Trophoblast cell (in vitro differentiated cells and primary cell): ENCODE measurements around the gene RBCK1.
"Not testable (repeated sequence)": the region's sequence is repeated elsewhere in the genome, so short reads cannot be mapped to it uniquely, and the experiment has no call there.

Experiments used
- DNase-seq, 2 donors: peaks; one replicate each; pipeline ENCODE4 v3.0.0-alpha.2; 2016
- H2AFZ ChIP-seq: 2 replicates; pipeline ENCODE4 v1.6.1; 2013; ENCODE audit warnings: low read length, moderate library complexity, mild to moderate bottlenecking; ENCODE audit not compliant: insufficient read depth, poor library complexity
- H2AK5ac ChIP-seq: 2 replicates; pipeline ENCODE4 v1.6.1; 2013; ENCODE audit warnings: mild to moderate bottlenecking, low read length
- H2BK120ac ChIP-seq: 2 replicates; pipeline ENCODE4 v1.6.1; 2013; ENCODE audit warnings: low read length, mild to moderate bottlenecking, moderate library complexity; ENCODE audit not compliant: insufficient read depth, poor library complexity
- H2BK12ac ChIP-seq: 2 replicates; pipeline ENCODE4 v1.6.1; 2013; ENCODE audit warnings: mild to moderate bottlenecking, low read length, moderate library complexity
- H2BK5ac ChIP-seq: 2 replicates; pipeline ENCODE4 v1.6.1; 2013; ENCODE audit warnings: low read length, low read depth, moderate library complexity, mild to moderate bottlenecking; ENCODE audit not compliant: poor library complexity
- H3K14ac ChIP-seq: 2 replicates; pipeline ENCODE4 v1.6.1; 2013; ENCODE audit warnings: mild to moderate bottlenecking, low read length
- H3K18ac ChIP-seq: 2 replicates; pipeline ENCODE4 v1.6.1; 2013; ENCODE audit warnings: mild to moderate bottlenecking, low read length
- H3K23ac ChIP-seq: 2 replicates; pipeline ENCODE4 v1.6.1; 2013; ENCODE audit warnings: low read length
- H3K27ac ChIP-seq: 2 replicates; pipeline ENCODE4 v1.5.1; 2013; ENCODE audit warnings: low read depth, mild to moderate bottlenecking, inconsistent platforms, low read length, moderate library complexity
- H3K27me3 ChIP-seq: 2 replicates; pipeline ENCODE4 v1.6.1; 2013; ENCODE audit warnings: inconsistent platforms, mild to moderate bottlenecking, low read length, moderate library complexity; ENCODE audit not compliant: insufficient read depth
- H3K36me3 ChIP-seq, 2 experiments: 1 replicate in 1 of 2; 2 replicates in 1 of 2; pipeline ENCODE4 v1.6.1; 2013; ENCODE audit warnings: low read length in 2 of 2, mild to moderate bottlenecking in 2 of 2, moderate library complexity in 1 of 2; ENCODE audit not compliant: insufficient read depth in 2 of 2, control insufficient read depth in 1 of 2
- H3K4ac ChIP-seq: 2 replicates; pipeline ENCODE4 v1.6.1; 2013; ENCODE audit warnings: low read depth, mild to moderate bottlenecking, low read length, moderate library complexity
- H3K4me1 ChIP-seq, 2 experiments: 1 replicate in 1 of 2; 2 replicates in 1 of 2; pipeline ENCODE4 v1.6.1; 2013; ENCODE audit warnings: low read length in 2 of 2, mild to moderate bottlenecking in 2 of 2, moderate library complexity in 1 of 2; ENCODE audit not compliant: insufficient read depth in 2 of 2, control insufficient read depth in 1 of 2
- H3K4me2 ChIP-seq: 2 replicates; pipeline ENCODE4 v1.6.1; 2013; ENCODE audit warnings: inconsistent platforms, mild to moderate bottlenecking, low read length, moderate library complexity
- H3K4me3 ChIP-seq: 2 replicates; pipeline ENCODE4 v1.5.1; 2013; ENCODE audit warnings: mild to moderate bottlenecking, low read depth, low read length, inconsistent platforms
- H3K79me1 ChIP-seq: one replicate; pipeline ENCODE4 v1.6.1; 2013; ENCODE audit warnings: low read length
- H3K79me2 ChIP-seq: 2 replicates; pipeline ENCODE4 v1.6.1; 2013; ENCODE audit warnings: low read length, mild to moderate bottlenecking; ENCODE audit not compliant: control insufficient read depth, insufficient read depth, poor library complexity
- H3K9ac ChIP-seq: 2 replicates; pipeline ENCODE4 v1.6.1; 2013; ENCODE audit warnings: mild to moderate bottlenecking, low read length
- H3K9me3 ChIP-seq: 2 replicates; pipeline ENCODE4 v1.6.1; 2013; ENCODE audit warnings: low read depth, mild to moderate bottlenecking, control low read depth, inconsistent platforms, low read length; ENCODE audit not compliant: insufficient read depth
- H4K12ac ChIP-seq: 2 replicates; pipeline ENCODE4 v1.6.1; 2013; ENCODE audit warnings: low read depth, mild to moderate bottlenecking, low read length, moderate library complexity
- H4K8ac ChIP-seq: 2 replicates; pipeline ENCODE4 v1.6.1; 2013; ENCODE audit warnings: low read depth, mild to moderate bottlenecking, low read length, moderate library complexity
- H4K91ac ChIP-seq: one replicate; pipeline ENCODE4 v1.6.1; 2013; ENCODE audit warnings: low read depth, mild to moderate bottlenecking, low read length, moderate library complexity
- WGBS: extraction: QIAGEN DNeasy Blood & Tissue Kit; methylation state at CpG from one replicate; pipeline ENCODE4 v1.1.7; 2013; ENCODE audit warnings: missing lambda C conversion rate; ENCODE audit not compliant: insufficient read length, insufficient coverage; ENCODE audit errors: extremely low coverage; 5-methylcytosine and 5-hydroxymethylcytosine counted together

The RBCK1 gene

GRCh38 chr20:393296-393695 is 14.8 kb upstream of the RBCK1 start:
- WGBS, result no CpG with 5 or more reads among the region's 2 CpGs
- not testable (repeated sequence) for H2AK5ac ChIP-seq, H3K27ac ChIP-seq, H2AFZ ChIP-seq, H4K8ac ChIP-seq, H4K91ac ChIP-seq, H3K4me1 ChIP-seq, H4K12ac ChIP-seq, H3K4me3 ChIP-seq, H3K4ac ChIP-seq, H3K14ac ChIP-seq, DNase-seq, H3K79me2 ChIP-seq, H3K9me3 ChIP-seq, H3K18ac ChIP-seq, H3K27me3 ChIP-seq, H3K9ac ChIP-seq, H3K79me1 ChIP-seq, H3K4me2 ChIP-seq, H2BK5ac ChIP-seq, H2BK12ac ChIP-seq, H2BK120ac ChIP-seq, H3K23ac ChIP-seq
- peaks cover 39 to 49% of the 10 kb centered on the region in 2 experiments for H3K36me3 ChIP-seq

GRCh38 chr20:396252-396618 is 11.9 kb upstream of the RBCK1 start:
- Histone ChIP-seq H3K23ac (no peak overlapping the region), H3K79me1 (no peaks in the 10 kb centered on the region), H2BK12ac (no peak overlapping the region), H3K4me2 (no peak overlapping the region), H3K4ac (no peak overlapping the region), H2AK5ac (no peak overlapping the region), H3K36me3 (peaks cover 22 to 28% of the 10 kb centered on the region in 2 experiments), H3K9ac (no peak overlapping the region), H2BK120ac (no peak overlapping the region), H3K9me3 (no peaks in the 10 kb centered on the region), H3K4me3 (no peak overlapping the region), H3K27me3 (no peaks in the 10 kb centered on the region), H4K12ac (no peak overlapping the region), H3K4me1 (no peaks in the 10 kb centered on the region), H2BK5ac (no peak overlapping the region), H3K27ac (no peak overlapping the region), H3K79me2 (no peaks in the 10 kb centered on the region), H3K18ac (no peak overlapping the region), H2AFZ (no peak overlapping the region), H3K14ac (no peak overlapping the region), H4K91ac (no peak overlapping the region), H4K8ac (no peak overlapping the region)
- DNase-seq, result no peak
- WGBS, result no CpG with 5 or more reads among the region's 24 CpGs

GRCh38 chr20:396619-397431 is 11.3 kb upstream of the RBCK1 start:
- no peak overlapping the region for H3K14ac ChIP-seq
- no peak overlapping the region for H3K18ac ChIP-seq
- H3K4ac ChIP-seq, result no peak overlapping the region
- H3K27me3 ChIP-seq, result no peaks in the 10 kb centered on the region
- H3K27ac ChIP-seq, result no peak overlapping the region
- no peak overlapping the region for H3K4me3 ChIP-seq
- H4K8ac ChIP-seq, result no peak overlapping the region
- no peak overlapping the region for H2BK120ac ChIP-seq
- H3K79me2 ChIP-seq, result no peaks in the 10 kb centered on the region
- no CpG with 5 or more reads among the region's 4 CpGs for WGBS
- no peak overlapping the region for H3K23ac ChIP-seq
- no peak overlapping the region for H4K12ac ChIP-seq
- no peak for DNase-seq
- H2BK5ac ChIP-seq, result no peak overlapping the region
- no peak overlapping the region for H2AK5ac ChIP-seq
- H4K91ac ChIP-seq, result no peak overlapping the region
- H3K9me3 ChIP-seq, result no peaks in the 10 kb centered on the region
- no peak overlapping the region for H3K4me2 ChIP-seq
- no peak overlapping the region for H2AFZ ChIP-seq
- no peak overlapping the region for H3K9ac ChIP-seq
- H2BK12ac ChIP-seq, result no peak overlapping the region
- no peaks in the 10 kb centered on the region for H3K79me1 ChIP-seq
- peaks cover 19 to 25% of the 10 kb centered on the region in 2 experiments for H3K36me3 ChIP-seq
- H3K4me1 ChIP-seq, result no peaks in the 10 kb centered on the region

GRCh38 chr20:397432-398237 is 10.5 kb upstream of the RBCK1 start:
- Histone ChIP-seq H4K8ac (no peak overlapping the region), H3K36me3 (peaks cover 17 to 22% of the 10 kb centered on the region in 2 experiments), H3K4me2 (no peak overlapping the region), H3K23ac (no peak overlapping the region), H3K9me3 (no peaks in the 10 kb centered on the region), H4K91ac (no peak overlapping the region), H2AFZ (no peak overlapping the region), H3K79me2 (no peaks in the 10 kb centered on the region), H2BK12ac (no peak overlapping the region), H3K9ac (no peak overlapping the region), H3K79me1 (no peaks in the 10 kb centered on the region), H2AK5ac (no peak overlapping the region), H2BK5ac (no peak overlapping the region), H3K27me3 (no peaks in the 10 kb centered on the region), H3K14ac (no peak overlapping the region), H4K12ac (no peak overlapping the region), H3K4ac (no peak overlapping the region), H3K18ac (no peak overlapping the region), H3K4me1 (no peaks in the 10 kb centered on the region), H3K27ac (no peak overlapping the region), H3K4me3 (no peak overlapping the region), H2BK120ac (no peak overlapping the region)
- no peak for DNase-seq
- no CpG with 5 or more reads among the region's 6 CpGs for WGBS
